H9 (cell line): ENCODE data around the gene PLEKHG3. TPM values are rescaled to one million over a fixed set of nuclear protein-coding genes. Genes with fewer than 3 reads are reported as not detected.

ENCODE experiments used
- DNase-seq: peaks from one replicate; pipeline ENCODE4 v3.0.0-alpha.2; 2017
- H2AFZ ChIP-seq: one replicate; pipeline ENCODE4 v1.6.1; 2013; ENCODE audit warnings: mild to moderate bottlenecking, low read length, control low read depth, moderate library complexity
- H2AK5ac ChIP-seq: 2 replicates; pipeline ENCODE4 v1.6.1; 2013; ENCODE audit warnings: low read length, control low read depth, mixed read lengths; ENCODE audit not compliant: insufficient read length
- H2BK120ac ChIP-seq: one replicate; pipeline ENCODE4 v1.6.1; 2013; ENCODE audit warnings: low read depth, mild to moderate bottlenecking, low read length, control low read depth, inconsistent platforms; ENCODE audit not compliant: poor library complexity, severe bottlenecking
- H2BK12ac ChIP-seq: 2 replicates; pipeline ENCODE4 v1.6.1; 2013; ENCODE audit warnings: low read length, control low read depth, mixed read lengths, low read depth; ENCODE audit not compliant: insufficient read length
- H2BK15ac ChIP-seq: 2 replicates; pipeline ENCODE4 v1.6.1; 2013; ENCODE audit warnings: low read depth, low read length, control low read depth
- H2BK20ac ChIP-seq: one replicate; pipeline ENCODE4 v1.6.1; 2013; ENCODE audit warnings: low read depth, mild to moderate bottlenecking, low read length, control low read depth, inconsistent platforms; ENCODE audit not compliant: poor library complexity, severe bottlenecking
- H2BK5ac ChIP-seq: 2 replicates; pipeline ENCODE4 v1.6.1; 2013; ENCODE audit warnings: low read length, control low read depth, mixed read lengths; ENCODE audit not compliant: insufficient read length
- H3K14ac ChIP-seq: 2 replicates; pipeline ENCODE4 v1.6.1; 2013; ENCODE audit warnings: low read length, control low read depth; ENCODE audit not compliant: insufficient read depth
- H3K18ac ChIP-seq: 2 replicates; pipeline ENCODE4 v1.6.1; 2013; ENCODE audit warnings: low read depth, mild to moderate bottlenecking, mixed read lengths, low read length, control low read depth; ENCODE audit not compliant: insufficient read length
- H3K23ac ChIP-seq: 2 replicates; pipeline ENCODE4 v1.6.1; 2013; ENCODE audit warnings: low read length, control low read depth, mixed read lengths, low read depth; ENCODE audit not compliant: insufficient read length
- H3K23me2 ChIP-seq: 2 replicates; pipeline ENCODE4 v1.6.1; 2013; ENCODE audit warnings: low read depth, mild to moderate bottlenecking, mixed read lengths, low read length, control low read depth; ENCODE audit not compliant: insufficient read length, poor library complexity, severe bottlenecking
- H3K27ac ChIP-seq: 2 replicates; pipeline ENCODE4 v1.5.1; 2013; ENCODE audit warnings: low read length, control low read depth, mixed read lengths, low read depth; ENCODE audit not compliant: insufficient read length
- H3K27me3 ChIP-seq: 2 replicates; pipeline ENCODE4 v1.6.1; 2013; ENCODE audit warnings: low read length, control low read depth, inconsistent platforms; ENCODE audit not compliant: insufficient read depth
- H3K4ac ChIP-seq: 2 replicates; pipeline ENCODE4 v1.6.1; 2013; ENCODE audit warnings: low read depth, mild to moderate bottlenecking, control low read depth, inconsistent platforms, low read length, moderate library complexity
- H3K4me1 ChIP-seq: 2 replicates; pipeline ENCODE4 v1.6.1; 2013; ENCODE audit warnings: low read length, control low read depth, inconsistent platforms; ENCODE audit not compliant: insufficient read depth
- H3K4me2 ChIP-seq: 2 replicates; pipeline ENCODE4 v1.6.1; 2013; ENCODE audit warnings: low read length, control low read depth, mixed read lengths; ENCODE audit not compliant: insufficient read length, insufficient read depth
- H3K56ac ChIP-seq: 2 replicates; pipeline ENCODE4 v1.6.1; 2013; ENCODE audit warnings: low read depth, mild to moderate bottlenecking, mixed read lengths, low read length, control low read depth; ENCODE audit not compliant: insufficient read length
- H3K79me1 ChIP-seq: 2 replicates; pipeline ENCODE4 v1.6.1; 2013; ENCODE audit warnings: low read depth, mild to moderate bottlenecking, moderate library complexity, low read length, control low read depth, inconsistent platforms; ENCODE audit not compliant: insufficient read depth, poor library complexity, severe bottlenecking
- H3K79me2 ChIP-seq: 2 replicates; pipeline ENCODE4 v1.6.1; 2013; ENCODE audit warnings: low read length, control low read depth, inconsistent platforms; ENCODE audit not compliant: insufficient read depth
- H3K9ac ChIP-seq: 2 replicates; pipeline ENCODE4 v1.6.1; 2013; ENCODE audit warnings: low read length, control low read depth, mixed read lengths; ENCODE audit not compliant: insufficient read length; ENCODE audit errors: extremely low read depth
- H3K9me3 ChIP-seq: one replicate; pipeline ENCODE4 v1.6.1; 2013; ENCODE audit warnings: low read depth, low read length, inconsistent platforms; ENCODE audit not compliant: control insufficient read depth
- H3T11ph ChIP-seq: one replicate; pipeline ENCODE4 v1.6.1; 2013; ENCODE audit warnings: mild to moderate bottlenecking, low read length, control low read depth, inconsistent platforms
- H4K20me1 ChIP-seq: one replicate; pipeline ENCODE4 v1.6.1; 2013; ENCODE audit not compliant: control insufficient read depth, insufficient read length, insufficient read depth
- H4K5ac ChIP-seq: 2 replicates; pipeline ENCODE4 v1.6.1; 2013; ENCODE audit warnings: low read depth, mild to moderate bottlenecking, mixed read lengths, low read length, control low read depth; ENCODE audit not compliant: insufficient read length
- H4K8ac ChIP-seq: replicated peaks from 2 replicates; pipeline ENCODE4 v1.6.1; 2013; ENCODE audit warnings: low read length, control low read depth, mixed read lengths, low read depth; ENCODE audit not compliant: insufficient read length
- H4K91ac ChIP-seq: 2 replicates; pipeline ENCODE4 v1.6.1; 2013; ENCODE audit warnings: low read depth, mild to moderate bottlenecking, moderate library complexity, mixed read lengths, low read length, control low read depth; ENCODE audit not compliant: insufficient read length
- H3K27ac Mint-ChIP-seq, 3 experiments: 2 replicates in 2 of 3; 3 replicates in 1 of 3; pipeline ENCODE4 v1.8.0; 2020 to 2021; ENCODE audit warnings: mixed read lengths in 3 of 3, mild to moderate bottlenecking in 1 of 3, moderate library complexity in 1 of 3
- H3K27me3 Mint-ChIP-seq: 2 replicates; pipeline ENCODE4 v1.8.0; 2021; ENCODE audit warnings: low read depth, mild to moderate bottlenecking, moderate library complexity, mixed read lengths
- H3K36me3 Mint-ChIP-seq, 3 experiments: 2 replicates in 2 of 3; 3 replicates in 1 of 3; pipeline ENCODE4 v1.8.0; 2020 to 2021; ENCODE audit warnings: low read depth in 3 of 3, mixed read lengths in 3 of 3; ENCODE audit not compliant: insufficient read depth in 1 of 3
- H3K4me1 Mint-ChIP-seq, 2 experiments: 2 replicates each; pipeline ENCODE4 v1.8.0; 2020; ENCODE audit warnings: mixed read lengths in 2 of 2
- H3K4me3 Mint-ChIP-seq, 2 experiments: 2 replicates in 1 of 2; 3 replicates in 1 of 2; pipeline ENCODE4 v1.8.0; 2020 to 2021; ENCODE audit warnings: mild to moderate bottlenecking in 2 of 2, mixed read lengths in 2 of 2, moderate library complexity in 1 of 2
- H3K9me3 Mint-ChIP-seq, 2 experiments: 2 replicates in 1 of 2; 3 replicates in 1 of 2; pipeline ENCODE4 v1.8.0; 2020; ENCODE audit warnings: mild to moderate bottlenecking in 2 of 2, mixed read lengths in 2 of 2, moderate library complexity in 1 of 2
- CTCF ChIP-seq: fragments of 200-600 bp; sonication (generic); conservative IDR thresholded peaks from 3 replicates; pipeline ENCODE4 v1.8.0; 2021; ENCODE audit warnings: antibody characterized with exemption, mild to moderate bottlenecking
- WGBS: extraction: QIAGEN DNeasy Blood & Tissue Kit; methylation state at CpG from one replicate; pipeline ENCODE4 v1.1.7; 2013; ENCODE audit warnings: missing lambda C conversion rate, low lambda C conversion rate, mixed read lengths; ENCODE audit not compliant: insufficient read length; ENCODE audit errors: extremely low coverage; 5-methylcytosine and 5-hydroxymethylcytosine counted together
- total RNA-seq: library from RNA; stranded (reverse); gene quantifications from 2 replicates; pipeline ENCODE4 v1.2.1, GENCODE V29; 2021

PLEKHG3 gene
- total RNA-seq, 1 experiment from 2014 or later = 48.5 TPM

- Histone ChIP-seq H2BK5ac (no peak overlapping the region), H2BK20ac (no peak overlapping the region), H3K18ac (no peak overlapping the region), H4K20me1 (peaks cover 4% of the 10 kb centered on the region), H2AFZ (no peak overlapping the region), H3K56ac (no peak overlapping the region), H3K79me1 (no peaks in the 10 kb centered on the region), H3K23me2 (no peaks in the 10 kb centered on the region), H3K4me2 (no peak overlapping the region), H2BK15ac (no peak overlapping the region), H3K27me3 (no peaks in the 10 kb centered on the region), H2BK12ac (no peak overlapping the region), H3K4ac (no peak overlapping the region), H3K4me1 (no peaks in the 10 kb centered on the region), H4K5ac (no peak overlapping the region), H3K27ac (no peak overlapping the region), H3K9ac (no peak overlapping the region), H3T11ph (no peak overlapping the region), H2AK5ac (no peak overlapping the region), H4K91ac (no peak overlapping the region), H4K8ac (no peak overlapping the region), H3K9me3 (no peaks in the 10 kb centered on the region), H3K23ac (no peak overlapping the region), H2BK120ac (no peak overlapping the region), H3K79me2 (no peaks in the 10 kb centered on the region), H3K14ac (no peak overlapping the region)
- Mint-ChIP-seq H3K4me1 (peaks cover 15 to 17% of the 10 kb centered on the region in 2 experiments), H3K36me3 (no peaks in the 10 kb centered on the region; a peak in 1 of 7 replicates), H3K4me3 (no peak overlapping the region), H3K27me3 (no peaks in the 10 kb centered on the region), H3K27ac (peak overlapping the region in 2 of 3 experiments; percentile 35 to 52; a peak in 3 of 7 replicates), H3K9me3 (no peaks in the 10 kb centered on the region)
- TF ChIP-seq CTCF = no peak
- WGBS = no CpG with 5 or more reads among the region's 6 CpGs
- DNase-seq = no peak
Observed at GRCh38 chr14:64790478-64790877, 86.3 kb downstream of the PLEKHG3 start.
